SK-N-SH (cell line): Measurements from ENCODE around the gene RBM20.

Experiments
- CHD2 ChIP-seq: fragments of 150-350 bp; IDR thresholded peaks from 2 replicates; pipeline ENCODE4 v1.6.1; 2018; ENCODE audit warnings: low read length; ENCODE audit not compliant: partially characterized antibody
- ELF1 ChIP-seq: IDR thresholded peaks from 2 replicates; pipeline ENCODE4 v1.4.0; 2012
- EP300 ChIP-seq, 2 experiments: IDR thresholded peaks; 2 replicates each; pipeline versions ENCODE4 v1.4.0 to v1.6.1; 2012; ENCODE audit warnings: borderline replicate concordance in 1 of 2, low read depth in 1 of 2, low read length in 1 of 2
- FOXJ3 ChIP-seq: sonication (generic); formaldehyde crosslinking; IDR thresholded peaks from 2 replicates; pipeline ENCODE4 v1.5.1; 2020; ENCODE audit warnings: mild to moderate bottlenecking, missing genetic modification reagents
- GATA2 ChIP-seq: sonication (generic); formaldehyde crosslinking; IDR thresholded peaks from 2 replicates; pipeline ENCODE4 v1.5.0; 2020; ENCODE audit warnings: mild to moderate bottlenecking, missing genetic modification reagents
- NFIC ChIP-seq: IDR thresholded peaks from 2 replicates; pipeline ENCODE4 v1.4.0; 2012; ENCODE audit warnings: borderline replicate concordance
- POLR2AphosphoS5 ChIP-seq: IDR thresholded peaks from 2 replicates; pipeline ENCODE4 v1.6.1; 2012; ENCODE audit warnings: low read depth, low read length
- REST ChIP-seq: IDR thresholded peaks from 2 replicates; pipeline ENCODE4 v1.6.1; 2012; ENCODE audit warnings: mild to moderate bottlenecking, low read depth, low read length, moderate library complexity
- SMC3 ChIP-seq: IDR thresholded peaks from 2 replicates; pipeline ENCODE4 v1.6.1; 2012; ENCODE audit warnings: low read depth, low read length, improper control_type of control experiment
- TAF1 ChIP-seq: IDR thresholded peaks from 2 replicates; pipeline ENCODE4 v1.6.1; 2012; ENCODE audit warnings: low read depth, mild to moderate bottlenecking, low read length, moderate library complexity, borderline replicate concordance
- ZBTB33 ChIP-seq: IDR thresholded peaks from 2 replicates; pipeline ENCODE4 v1.4.0; 2012; ENCODE audit warnings: low read depth, borderline replicate concordance
- TF ChIP-seq, protein P1 (sequence below): fragments of 200-600 bp; sonication (generic); IDR thresholded peaks from 2 replicates; pipeline ENCODE4 v1.6.1; 2017; ENCODE audit warnings: antibody characterized with exemption, mild to moderate bottlenecking, moderate library complexity
- TF ChIP-seq, protein P2 (sequence below): IDR thresholded peaks from 2 replicates; pipeline ENCODE4; 2012
- TF ChIP-seq, protein P3 (sequence below): IDR thresholded peaks from 2 replicates; pipeline ENCODE4 v1.4.0; 2012; ENCODE audit warnings: low read depth

- TF ChIP-seq TAF1 (no peak), POLR2AphosphoS5 (no peak), EP300 (IDR thresholded peaks at IDR 0.05; ENCODE audit: borderline replicate concordance in 1 of 2, low read depth in 1 of 2, low read length in 1 of 2) (no peak), SMC3 (no peak), GATA2 (CRISPR knock-in tag) (no peak), FOXJ3 (CRISPR knock-in tag) (no peak), CHD2 (no peak), ELF1 (no peak), ZBTB33 (no peak), NFIC (no peak), REST (no peak)
- TF ChIP-seq, protein P1, sequence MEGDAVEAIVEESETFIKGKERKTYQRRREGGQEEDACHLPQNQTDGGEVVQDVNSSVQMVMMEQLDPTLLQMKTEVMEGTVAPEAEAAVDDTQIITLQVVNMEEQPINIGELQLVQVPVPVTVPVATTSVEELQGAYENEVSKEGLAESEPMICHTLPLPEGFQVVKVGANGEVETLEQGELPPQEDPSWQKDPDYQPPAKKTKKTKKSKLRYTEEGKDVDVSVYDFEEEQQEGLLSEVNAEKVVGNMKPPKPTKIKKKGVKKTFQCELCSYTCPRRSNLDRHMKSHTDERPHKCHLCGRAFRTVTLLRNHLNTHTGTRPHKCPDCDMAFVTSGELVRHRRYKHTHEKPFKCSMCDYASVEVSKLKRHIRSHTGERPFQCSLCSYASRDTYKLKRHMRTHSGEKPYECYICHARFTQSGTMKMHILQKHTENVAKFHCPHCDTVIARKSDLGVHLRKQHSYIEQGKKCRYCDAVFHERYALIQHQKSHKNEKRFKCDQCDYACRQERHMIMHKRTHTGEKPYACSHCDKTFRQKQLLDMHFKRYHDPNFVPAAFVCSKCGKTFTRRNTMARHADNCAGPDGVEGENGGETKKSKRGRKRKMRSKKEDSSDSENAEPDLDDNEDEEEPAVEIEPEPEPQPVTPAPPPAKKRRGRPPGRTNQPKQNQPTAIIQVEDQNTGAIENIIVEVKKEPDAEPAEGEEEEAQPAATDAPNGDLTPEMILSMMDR, result no peak
- TF ChIP-seq, protein P2, sequence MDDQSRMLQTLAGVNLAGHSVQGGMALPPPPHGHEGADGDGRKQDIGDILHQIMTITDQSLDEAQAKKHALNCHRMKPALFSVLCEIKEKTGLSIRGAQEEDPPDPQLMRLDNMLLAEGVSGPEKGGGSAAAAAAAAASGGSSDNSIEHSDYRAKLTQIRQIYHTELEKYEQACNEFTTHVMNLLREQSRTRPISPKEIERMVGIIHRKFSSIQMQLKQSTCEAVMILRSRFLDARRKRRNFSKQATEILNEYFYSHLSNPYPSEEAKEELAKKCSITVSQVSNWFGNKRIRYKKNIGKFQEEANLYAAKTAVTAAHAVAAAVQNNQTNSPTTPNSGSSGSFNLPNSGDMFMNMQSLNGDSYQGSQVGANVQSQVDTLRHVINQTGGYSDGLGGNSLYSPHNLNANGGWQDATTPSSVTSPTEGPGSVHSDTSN, result no peak
- TF ChIP-seq, protein P3, sequence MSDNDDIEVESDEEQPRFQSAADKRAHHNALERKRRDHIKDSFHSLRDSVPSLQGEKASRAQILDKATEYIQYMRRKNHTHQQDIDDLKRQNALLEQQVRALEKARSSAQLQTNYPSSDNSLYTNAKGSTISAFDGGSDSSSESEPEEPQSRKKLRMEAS, result no peak
Observed at GRCh38 chr10:110777661-110778060, 133.5 kb downstream of the RBM20 start.
